Ammon's horn (tissue), 1 donor: ENCODE results near the gene YIPF4.
"Not testable (repeated sequence)": the region's sequence is repeated elsewhere in the genome, so short reads cannot be mapped to it uniquely, and the experiment has no call there.

Experiments used
- DNase-seq: peaks from one replicate; pipeline ENCODE4 v3.0.0-alpha.2; 2016; ENCODE audit warnings: low spot score

Gene YIPF4

GRCh38 chr2:32289165-32289999 lies 11.7 kb downstream of the YIPF4 start:
- DNase-seq, result no peak

DNA sequence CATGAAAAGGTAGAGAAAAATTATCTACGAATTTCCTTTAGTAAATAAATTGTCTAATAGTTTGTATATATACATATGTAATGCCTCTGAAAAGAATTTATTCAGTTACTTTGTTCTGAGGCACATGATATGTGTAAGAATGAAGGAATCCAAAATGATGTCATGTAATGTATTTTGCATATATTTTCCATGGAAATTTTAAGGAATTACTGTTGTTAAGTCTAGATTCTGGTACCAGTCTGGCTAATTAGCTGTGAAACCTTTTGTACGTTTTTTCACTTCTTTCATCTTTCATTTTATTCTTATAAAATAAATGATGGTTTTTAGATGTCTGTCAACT lies 12.3 kb downstream of the YIPF4 start:
- no peak for DNase-seq

- DNase-seq, result no peak
These were observed 14.0 kb downstream of the YIPF4 start for GRCh38 chr2:32291746-32292145.

DNA sequence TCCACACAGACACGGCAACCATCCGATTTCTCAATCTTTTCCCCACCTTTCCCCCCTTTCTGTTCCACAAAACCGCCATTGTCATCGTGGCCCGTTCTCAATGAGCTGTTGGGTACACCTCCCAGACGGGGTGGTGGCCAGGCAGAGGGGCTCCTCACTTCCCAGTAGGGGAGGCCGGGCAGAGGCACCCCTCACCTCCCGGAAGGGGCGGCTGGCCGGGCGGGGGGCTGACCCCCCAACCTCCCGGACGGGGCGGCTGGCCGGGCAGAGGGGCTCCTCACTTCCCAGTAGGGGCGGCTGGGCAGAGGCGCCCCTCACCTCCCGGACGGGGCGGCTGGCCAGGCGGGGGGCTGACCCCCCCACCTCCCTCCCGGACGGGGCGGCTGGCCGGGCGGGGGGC lies 15.8 kb downstream of the YIPF4 start:
- DNase-seq, result not testable (repeated sequence)

GRCh38 chr2:32293966-32294562 lies 16.4 kb downstream of the YIPF4 start:
- DNase-seq, result not testable (repeated sequence)

GRCh38 chr2:32310577-32310976 lies 32.9 kb downstream of the YIPF4 start:
- no peak for DNase-seq

DNA sequence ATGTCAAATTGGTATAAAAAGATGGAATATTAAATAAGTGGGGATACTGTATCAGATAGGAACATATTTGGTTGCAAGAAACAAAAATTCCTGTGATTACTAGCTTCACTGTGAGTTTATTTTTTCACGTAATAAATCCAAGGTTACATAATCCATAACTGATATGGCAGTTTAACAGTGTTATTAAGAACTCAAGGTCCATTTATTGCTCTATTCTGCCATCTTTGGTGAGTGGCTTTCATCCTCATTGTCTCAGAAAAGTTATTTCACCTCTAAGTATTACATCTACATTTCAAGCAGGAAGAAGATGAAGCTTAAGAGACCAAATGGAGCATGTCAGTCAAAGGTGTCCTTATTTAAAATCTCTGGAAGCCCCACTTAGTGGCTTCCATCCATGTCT lies 37.2 kb downstream of the YIPF4 start:
- DNase-seq, result no peak

- not testable (repeated sequence) for DNase-seq
These were observed 51.0 kb downstream of the YIPF4 start for GRCh38 chr2:32328679-32329078.

DNA sequence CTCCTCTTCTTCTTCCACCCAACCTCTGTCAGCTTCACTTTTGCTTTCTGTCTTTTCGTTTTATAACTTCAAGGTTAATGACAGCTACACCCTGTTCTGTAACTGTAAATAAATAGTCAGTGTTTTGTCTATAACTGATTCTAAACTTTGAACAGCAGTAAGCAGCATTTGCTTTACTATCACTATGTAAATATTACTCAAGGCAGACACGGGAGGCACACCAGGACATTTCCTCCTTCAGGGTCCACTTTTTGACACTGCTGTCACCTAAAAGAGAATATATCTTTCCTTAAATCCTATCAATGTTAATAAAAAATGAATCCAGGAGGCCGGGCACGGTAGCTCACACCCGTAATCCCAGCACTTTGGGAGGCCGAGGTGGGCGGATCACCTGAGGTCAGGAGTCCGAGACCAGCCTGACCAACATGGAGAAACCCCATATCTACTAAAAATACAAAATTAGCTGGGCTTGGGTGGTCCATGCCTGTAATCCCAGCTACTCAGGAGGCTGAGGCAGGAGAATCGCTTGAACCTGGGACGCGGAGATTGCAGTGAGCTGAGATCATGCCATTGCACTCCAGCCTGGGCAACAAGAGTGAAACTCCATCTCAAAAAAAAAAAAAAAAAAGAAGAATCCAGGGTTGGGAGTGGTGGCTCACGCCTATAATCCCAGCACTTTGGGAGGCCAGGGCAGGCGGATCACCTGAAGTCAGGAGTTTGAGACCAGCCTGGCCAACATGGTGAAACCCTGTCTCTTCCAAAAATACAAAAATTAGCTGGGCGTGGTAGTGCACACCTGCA lies 51.7 kb downstream of the YIPF4 start:
- not testable (repeated sequence) for DNase-seq

DNA sequence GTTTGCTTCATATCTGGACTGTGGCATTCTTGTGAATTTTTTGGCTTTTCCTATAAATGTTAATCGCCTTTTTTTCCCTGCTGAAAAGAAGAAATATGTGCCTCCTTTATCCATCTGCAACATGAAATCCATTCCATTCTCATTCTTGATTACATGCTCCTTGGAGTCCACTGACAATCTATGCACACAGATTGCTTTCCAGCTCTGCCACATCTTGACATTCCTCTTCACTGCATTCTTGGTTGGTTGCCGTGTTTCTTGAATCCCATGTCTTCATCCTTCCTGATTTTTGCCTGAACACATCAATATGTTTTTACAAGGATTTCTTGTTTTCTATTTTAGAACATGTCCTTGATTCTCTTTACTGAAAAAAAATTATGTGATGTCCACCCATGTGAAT lies 52.4 kb downstream of the YIPF4 start:
- no peak for DNase-seq

DNA sequence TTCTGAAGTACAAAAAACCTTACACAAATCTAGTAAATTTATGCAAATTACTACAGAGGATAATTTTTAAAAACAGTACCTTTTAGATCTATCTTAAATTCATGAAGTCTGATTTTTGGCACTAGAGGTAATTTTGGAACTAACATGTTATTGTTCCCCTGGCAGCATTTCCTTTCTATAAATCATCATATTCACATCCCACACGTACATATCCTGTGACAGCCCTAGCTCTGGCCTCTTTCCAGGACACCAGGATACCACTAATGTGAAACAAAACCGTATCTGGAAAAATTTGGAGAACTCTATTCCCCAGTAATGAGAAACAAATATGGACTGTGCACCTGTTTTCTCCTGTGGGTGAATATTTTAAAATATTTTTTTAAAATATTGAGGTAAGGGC lies 65.1 kb downstream of the YIPF4 start:
- DNase-seq, result no peak

GRCh38 chr2:32350797-32351196 lies 73.1 kb downstream of the YIPF4 start:
- not testable (repeated sequence) for DNase-seq

DNA sequence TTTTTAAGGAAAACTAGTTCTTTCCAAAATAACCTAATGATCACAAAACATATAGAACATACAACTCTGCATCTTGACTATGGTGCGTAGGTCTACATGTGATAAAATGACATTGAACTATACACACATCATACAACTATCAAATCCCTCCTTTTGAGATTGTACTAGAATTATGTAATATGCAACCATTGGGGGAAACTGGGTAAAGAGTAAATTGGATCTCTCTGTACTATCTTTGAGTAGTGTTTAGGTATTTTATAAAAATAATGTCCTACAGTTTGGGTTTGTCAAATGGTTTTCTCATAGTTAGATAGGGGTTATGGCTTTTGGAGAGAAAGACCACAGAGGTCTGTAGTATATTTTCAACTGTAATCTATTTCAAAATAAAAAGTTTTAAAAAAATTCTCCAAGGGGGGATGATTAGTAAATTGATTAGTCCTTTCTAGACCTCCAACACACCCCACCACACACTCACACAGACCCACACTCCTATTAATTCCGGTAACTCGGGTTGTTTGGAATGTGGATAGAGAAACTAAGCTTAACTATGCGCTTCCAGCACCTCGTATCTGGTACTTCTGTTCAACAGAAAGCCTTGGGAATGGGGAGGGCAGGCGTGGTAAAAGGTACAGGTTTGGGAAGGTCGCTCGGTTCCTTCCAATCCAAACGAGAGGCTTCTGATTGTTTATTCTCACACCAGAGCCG lies 78.4 kb downstream of the YIPF4 start:
- DNase-seq, result no peak

DNA sequence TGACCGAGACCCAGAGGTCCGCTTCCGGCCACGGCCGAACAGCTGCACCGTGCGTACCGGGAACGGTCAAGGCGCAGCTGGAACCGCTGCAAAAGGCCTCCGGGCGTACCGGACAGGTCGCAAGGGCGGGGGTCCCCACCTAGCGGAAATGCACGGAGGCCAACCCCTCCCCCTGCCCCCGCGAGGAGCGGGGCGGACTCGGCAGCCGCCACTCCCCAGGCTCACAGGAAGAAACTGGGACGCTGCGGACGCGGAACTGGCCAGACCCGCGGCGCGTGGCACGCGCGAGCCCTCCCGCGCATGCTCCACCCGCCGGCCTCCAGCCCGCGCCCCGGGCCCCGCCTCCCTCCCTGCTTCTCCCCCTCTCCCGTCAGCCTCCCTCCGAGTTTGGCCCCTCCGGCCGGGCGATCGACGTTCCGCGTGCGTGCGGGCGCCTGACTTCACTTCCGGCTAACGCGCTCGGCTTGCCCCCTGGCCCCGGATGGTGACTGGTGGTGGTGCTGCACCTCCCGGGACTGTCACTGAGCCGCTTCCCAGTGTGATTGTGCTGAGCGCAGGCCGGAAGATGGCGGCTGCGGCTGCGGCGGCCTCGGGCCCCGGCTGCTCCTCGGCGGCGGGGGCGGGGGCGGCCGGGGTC lies 79.1 kb downstream of the YIPF4 start, which contains the start of gene BIRC6:
Gene BIRC6 (plus strand): TSS at position 343 of the 637 bp plus-strand sequence. CDS start 139 bp downstream, at position 482.
- peak; percentile 99 for DNase-seq

GRCh38 chr2:32357318-32358110 lies 79.8 kb downstream of the YIPF4 start:
- DNase-seq, result peak; percentile 17

DNA sequence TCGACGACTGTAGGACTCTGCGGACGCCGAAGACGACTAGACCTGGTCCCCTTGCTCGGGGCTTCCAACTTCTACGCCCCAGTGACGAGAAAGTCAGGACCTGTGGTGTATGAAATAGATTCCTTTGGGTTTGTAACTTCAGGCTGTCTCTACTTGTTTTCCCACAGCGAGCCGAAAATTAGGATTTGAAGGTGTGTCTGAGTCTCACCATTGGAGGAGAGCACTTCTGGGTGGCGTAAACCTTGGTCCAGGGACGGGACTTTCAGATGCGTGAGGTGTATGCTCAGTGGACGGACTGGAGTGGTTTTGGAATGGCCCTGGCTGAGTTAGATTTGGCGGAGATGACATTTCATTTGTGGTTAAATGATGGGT lies 80.4 kb downstream of the YIPF4 start:
- peak; percentile 3 for DNase-seq

- no peak for DNase-seq
These were observed 82.7 kb downstream of the YIPF4 start for GRCh38 chr2:32360416-32360815.

DNA sequence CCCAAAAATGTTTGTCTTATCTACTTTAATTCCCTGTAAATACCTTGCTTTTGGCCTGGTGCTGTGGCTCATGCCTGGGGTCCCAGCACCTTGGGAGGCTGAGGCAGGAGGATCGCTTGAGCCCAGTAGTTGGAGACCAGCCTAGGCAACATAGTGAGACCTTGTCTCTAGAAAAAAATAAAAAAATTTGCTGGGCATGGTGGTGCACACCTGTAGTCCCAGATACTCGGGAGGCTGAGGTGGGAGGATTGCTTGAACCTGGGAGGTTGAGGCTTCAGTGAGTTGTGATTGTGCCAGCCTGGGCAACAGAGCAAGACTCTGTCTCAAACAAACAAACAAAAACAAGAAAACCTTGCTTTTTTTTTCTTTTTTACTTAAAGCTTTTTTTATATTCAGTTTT lies 85.3 kb downstream of the YIPF4 start:
- not testable (repeated sequence) for DNase-seq

- DNase-seq, result no peak
These were observed 85.9 kb downstream of the YIPF4 start for GRCh38 chr2:32363597-32363996.

- DNase-seq, result not testable (repeated sequence)
These were observed 86.6 kb downstream of the YIPF4 start for GRCh38 chr2:32364290-32364689.

DNA sequence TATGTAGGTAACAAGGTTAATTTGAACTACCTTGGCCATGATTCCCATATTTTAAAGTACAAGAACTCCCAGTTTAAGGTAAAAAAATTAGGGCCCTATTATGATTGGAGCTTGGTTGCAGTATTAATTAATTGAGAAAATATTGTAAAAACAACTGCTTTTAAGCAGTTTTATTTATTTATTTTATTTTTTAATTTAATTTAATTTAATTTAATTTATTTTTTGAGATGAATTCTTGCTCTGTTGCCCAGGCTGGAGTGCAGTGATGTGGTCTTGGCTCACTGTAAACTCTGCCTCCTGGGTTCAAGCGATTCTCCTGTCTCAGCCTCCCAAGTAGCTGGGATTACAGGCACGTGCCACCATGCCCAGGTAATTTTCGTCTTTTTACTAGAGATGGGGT lies 88.0 kb downstream of the YIPF4 start:
- DNase-seq, result not testable (repeated sequence)
